A549 (cell line): Measurements from ENCODE around the gene CAPN7.

Experiments
- CHD4 ChIP-seq: fragments of 200-600 bp; sonication (generic); IDR thresholded peaks from 2 replicates; pipeline ENCODE4 v1.6.1; 2016; ENCODE audit warnings: antibody characterized with exemption, mild to moderate bottlenecking, borderline replicate concordance
- HDAC2 ChIP-seq: fragments of 200-600 bp; sonication (generic); IDR thresholded peaks from 2 replicates; pipeline ENCODE4 v1.6.1; 2016
- POLR2A ChIP-seq: IDR thresholded peaks from 2 replicates; pipeline ENCODE4 v1.6.1; 2012; ENCODE audit warnings: mild to moderate bottlenecking, low read length
- RNF2 ChIP-seq: fragments of 200-600 bp; sonication (generic); IDR thresholded peaks from 2 replicates; pipeline ENCODE4 v1.6.1; 2016; ENCODE audit warnings: low read depth, mild to moderate bottlenecking, antibody characterized with exemption, moderate library complexity, borderline replicate concordance
- SREBF2 ChIP-seq: fragments of 450-650 bp; IDR thresholded peaks from 2 replicates; pipeline ENCODE4 v1.6.1; 2014; ENCODE audit warnings: mild to moderate bottlenecking, moderate library complexity
- TF ChIP-seq, protein P1 (sequence below): IDR thresholded peaks from 2 replicates; pipeline ENCODE4 v1.6.1; 2012
- TF ChIP-seq, protein P2 (sequence below): fragments of 200-600 bp; sonication (generic); IDR thresholded peaks from 2 replicates; pipeline ENCODE4 v1.6.1; 2016; ENCODE audit warnings: antibody characterized with exemption, mild to moderate bottlenecking, moderate library complexity
- TF ChIP-seq, protein P3 (sequence below): fragments of >200 bp; sonication (Bioruptor Twin); formaldehyde crosslinking; IDR thresholded peaks from 3 replicates; pipeline ENCODE4 v1.5.1; 2016
- TF ChIP-seq, protein P4 (sequence below): fragments of 250-450 bp; sonication (Bioruptor Pico); IDR thresholded peaks from 2 replicates; pipeline ENCODE4 v1.5.0; 2021; ENCODE audit warnings: mild to moderate bottlenecking, moderate library complexity, borderline replicate concordance

DNA sequence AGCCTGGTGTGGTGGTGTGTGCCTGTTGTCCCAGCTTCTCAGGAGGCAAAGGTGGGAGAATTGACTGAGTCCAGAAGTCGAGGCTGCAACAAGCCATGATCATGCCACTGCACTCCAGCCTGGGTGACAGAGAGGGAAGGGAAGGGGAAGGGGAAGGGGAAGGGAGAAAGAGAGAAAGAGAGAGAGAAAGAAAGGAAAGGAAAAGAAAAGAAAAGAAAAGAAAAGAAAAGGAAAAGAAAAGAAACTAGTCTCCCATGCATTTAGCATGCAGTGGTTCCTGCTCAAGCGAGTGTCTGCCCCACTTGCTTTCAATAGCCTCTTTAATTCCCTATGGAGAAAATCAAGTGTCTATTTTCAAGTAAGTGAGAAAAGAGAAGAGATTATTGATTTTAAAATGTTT, 20.6 kb upstream of the CAPN7 start:
- TF ChIP-seq, protein P1, sequence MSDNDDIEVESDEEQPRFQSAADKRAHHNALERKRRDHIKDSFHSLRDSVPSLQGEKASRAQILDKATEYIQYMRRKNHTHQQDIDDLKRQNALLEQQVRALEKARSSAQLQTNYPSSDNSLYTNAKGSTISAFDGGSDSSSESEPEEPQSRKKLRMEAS, result no peak
- TF ChIP-seq, protein P2, sequence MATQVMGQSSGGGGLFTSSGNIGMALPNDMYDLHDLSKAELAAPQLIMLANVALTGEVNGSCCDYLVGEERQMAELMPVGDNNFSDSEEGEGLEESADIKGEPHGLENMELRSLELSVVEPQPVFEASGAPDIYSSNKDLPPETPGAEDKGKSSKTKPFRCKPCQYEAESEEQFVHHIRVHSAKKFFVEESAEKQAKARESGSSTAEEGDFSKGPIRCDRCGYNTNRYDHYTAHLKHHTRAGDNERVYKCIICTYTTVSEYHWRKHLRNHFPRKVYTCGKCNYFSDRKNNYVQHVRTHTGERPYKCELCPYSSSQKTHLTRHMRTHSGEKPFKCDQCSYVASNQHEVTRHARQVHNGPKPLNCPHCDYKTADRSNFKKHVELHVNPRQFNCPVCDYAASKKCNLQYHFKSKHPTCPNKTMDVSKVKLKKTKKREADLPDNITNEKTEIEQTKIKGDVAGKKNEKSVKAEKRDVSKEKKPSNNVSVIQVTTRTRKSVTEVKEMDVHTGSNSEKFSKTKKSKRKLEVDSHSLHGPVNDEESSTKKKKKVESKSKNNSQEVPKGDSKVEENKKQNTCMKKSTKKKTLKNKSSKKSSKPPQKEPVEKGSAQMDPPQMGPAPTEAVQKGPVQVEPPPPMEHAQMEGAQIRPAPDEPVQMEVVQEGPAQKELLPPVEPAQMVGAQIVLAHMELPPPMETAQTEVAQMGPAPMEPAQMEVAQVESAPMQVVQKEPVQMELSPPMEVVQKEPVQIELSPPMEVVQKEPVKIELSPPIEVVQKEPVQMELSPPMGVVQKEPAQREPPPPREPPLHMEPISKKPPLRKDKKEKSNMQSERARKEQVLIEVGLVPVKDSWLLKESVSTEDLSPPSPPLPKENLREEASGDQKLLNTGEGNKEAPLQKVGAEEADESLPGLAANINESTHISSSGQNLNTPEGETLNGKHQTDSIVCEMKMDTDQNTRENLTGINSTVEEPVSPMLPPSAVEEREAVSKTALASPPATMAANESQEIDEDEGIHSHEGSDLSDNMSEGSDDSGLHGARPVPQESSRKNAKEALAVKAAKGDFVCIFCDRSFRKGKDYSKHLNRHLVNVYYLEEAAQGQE, result no peak
- TF ChIP-seq, protein P3, sequence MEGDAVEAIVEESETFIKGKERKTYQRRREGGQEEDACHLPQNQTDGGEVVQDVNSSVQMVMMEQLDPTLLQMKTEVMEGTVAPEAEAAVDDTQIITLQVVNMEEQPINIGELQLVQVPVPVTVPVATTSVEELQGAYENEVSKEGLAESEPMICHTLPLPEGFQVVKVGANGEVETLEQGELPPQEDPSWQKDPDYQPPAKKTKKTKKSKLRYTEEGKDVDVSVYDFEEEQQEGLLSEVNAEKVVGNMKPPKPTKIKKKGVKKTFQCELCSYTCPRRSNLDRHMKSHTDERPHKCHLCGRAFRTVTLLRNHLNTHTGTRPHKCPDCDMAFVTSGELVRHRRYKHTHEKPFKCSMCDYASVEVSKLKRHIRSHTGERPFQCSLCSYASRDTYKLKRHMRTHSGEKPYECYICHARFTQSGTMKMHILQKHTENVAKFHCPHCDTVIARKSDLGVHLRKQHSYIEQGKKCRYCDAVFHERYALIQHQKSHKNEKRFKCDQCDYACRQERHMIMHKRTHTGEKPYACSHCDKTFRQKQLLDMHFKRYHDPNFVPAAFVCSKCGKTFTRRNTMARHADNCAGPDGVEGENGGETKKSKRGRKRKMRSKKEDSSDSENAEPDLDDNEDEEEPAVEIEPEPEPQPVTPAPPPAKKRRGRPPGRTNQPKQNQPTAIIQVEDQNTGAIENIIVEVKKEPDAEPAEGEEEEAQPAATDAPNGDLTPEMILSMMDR, result no peak
- TF ChIP-seq POLR2A (no peak), HDAC2 (no peak), RNF2 (no peak), SREBF2 (no peak), CHD4 (no peak)
- TF ChIP-seq, protein P4, sequence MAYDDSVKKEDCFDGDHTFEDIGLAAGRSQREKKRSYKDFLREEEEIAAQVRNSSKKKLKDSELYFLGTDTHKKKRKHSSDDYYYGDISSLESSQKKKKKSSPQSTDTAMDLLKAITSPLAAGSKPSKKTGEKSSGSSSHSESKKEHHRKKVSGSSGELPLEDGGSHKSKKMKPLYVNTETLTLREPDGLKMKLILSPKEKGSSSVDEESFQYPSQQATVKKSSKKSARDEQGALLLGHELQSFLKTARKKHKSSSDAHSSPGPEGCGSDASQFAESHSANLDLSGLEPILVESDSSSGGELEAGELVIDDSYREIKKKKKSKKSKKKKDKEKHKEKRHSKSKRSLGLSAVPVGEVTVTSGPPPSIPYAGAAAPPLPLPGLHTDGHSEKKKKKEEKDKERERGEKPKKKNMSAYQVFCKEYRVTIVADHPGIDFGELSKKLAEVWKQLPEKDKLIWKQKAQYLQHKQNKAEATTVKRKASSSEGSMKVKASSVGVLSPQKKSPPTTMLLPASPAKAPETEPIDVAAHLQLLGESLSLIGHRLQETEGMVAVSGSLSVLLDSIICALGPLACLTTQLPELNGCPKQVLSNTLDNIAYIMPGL, result no peak
